SK-N-SH treated with all-trans-retinoic acid at 6 μM for 48 hours (cell line): ENCODE data around the gene TXNDC12.
"Not testable (repeated sequence)": the region's sequence is repeated elsewhere in the genome, so short reads cannot be mapped to it uniquely, and the experiment has no call there.

Experiments
- ARNTL ChIP-seq: fragments of 450-650 bp; formaldehyde crosslinking; IDR thresholded peaks from 2 replicates; pipeline ENCODE4 v1.5.0; 2020; ENCODE audit warnings: low read depth, mild to moderate bottlenecking, moderate library complexity, borderline replicate concordance
- ESRRG ChIP-seq: fragments of 250-450 bp; sonication (Bioruptor Pico); IDR thresholded peaks from 2 replicates; pipeline ENCODE4 v1.6.1; 2021; ENCODE audit warnings: mild to moderate bottlenecking
- POU6F1 ChIP-seq: fragments of 250-450 bp; sonication (Bioruptor Pico); IDR thresholded peaks from 2 replicates; pipeline ENCODE4 v1.8.0; 2021; ENCODE audit warnings: low read depth, mild to moderate bottlenecking, moderate library complexity, borderline replicate concordance
- RARB ChIP-seq: fragments of 250-450 bp; sonication (Bioruptor Pico); IDR thresholded peaks from 2 replicates; pipeline ENCODE4 v1.8.0; 2021; ENCODE audit warnings: mild to moderate bottlenecking, moderate library complexity
- TCF4 ChIP-seq: fragments of 250-450 bp; sonication (Bioruptor Pico); IDR thresholded peaks from 2 replicates; pipeline ENCODE4 v1.8.0; 2021; ENCODE audit warnings: mild to moderate bottlenecking, moderate library complexity, borderline replicate concordance
- TOX ChIP-seq: fragments of 250-450 bp; sonication (Bioruptor Pico); IDR thresholded peaks from 2 replicates; pipeline ENCODE4 v1.8.0; 2021; ENCODE audit warnings: mild to moderate bottlenecking, moderate library complexity, borderline replicate concordance
- ZC3H10 ChIP-seq: fragments of 250-450 bp; sonication (Bioruptor Pico); IDR thresholded peaks from 2 replicates; pipeline ENCODE4 v1.5.1; 2021; ENCODE audit warnings: mild to moderate bottlenecking, moderate library complexity
- ZFP3 ChIP-seq: fragments of 250-450 bp; sonication (Bioruptor Pico); IDR thresholded peaks from 2 replicates; pipeline ENCODE4 v1.5.0; 2020; ENCODE audit warnings: mild to moderate bottlenecking, moderate library complexity
- ZFP30 ChIP-seq: fragments of 450-650 bp; formaldehyde crosslinking; IDR thresholded peaks from 2 replicates; pipeline ENCODE4 v1.5.0; 2022; ENCODE audit warnings: mild to moderate bottlenecking, moderate library complexity
- ZNF70 ChIP-seq: fragments of 450-650 bp; formaldehyde crosslinking; IDR thresholded peaks from 2 replicates; pipeline ENCODE4 v1.5.0; 2020; ENCODE audit warnings: mild to moderate bottlenecking, moderate library complexity
- TF ChIP-seq, protein P1 (sequence below): fragments of 250-450 bp; sonication (Bioruptor Pico); IDR thresholded peaks from 2 replicates; pipeline ENCODE4 v1.8.0; 2020; ENCODE audit warnings: mild to moderate bottlenecking, moderate library complexity, borderline replicate concordance

- TF ChIP-seq ZC3H10 (CRISPR knock-in tag); TCF4 (CRISPR knock-in tag); ZFP3 (CRISPR knock-in tag); POU6F1 (CRISPR knock-in tag); RARB (CRISPR knock-in tag); ESRRG (CRISPR knock-in tag); ARNTL; TOX (CRISPR knock-in tag); ZNF70 (CRISPR knock-in tag); ZFP30 (CRISPR knock-in tag): not testable (repeated sequence)
- TF ChIP-seq, protein P1, sequence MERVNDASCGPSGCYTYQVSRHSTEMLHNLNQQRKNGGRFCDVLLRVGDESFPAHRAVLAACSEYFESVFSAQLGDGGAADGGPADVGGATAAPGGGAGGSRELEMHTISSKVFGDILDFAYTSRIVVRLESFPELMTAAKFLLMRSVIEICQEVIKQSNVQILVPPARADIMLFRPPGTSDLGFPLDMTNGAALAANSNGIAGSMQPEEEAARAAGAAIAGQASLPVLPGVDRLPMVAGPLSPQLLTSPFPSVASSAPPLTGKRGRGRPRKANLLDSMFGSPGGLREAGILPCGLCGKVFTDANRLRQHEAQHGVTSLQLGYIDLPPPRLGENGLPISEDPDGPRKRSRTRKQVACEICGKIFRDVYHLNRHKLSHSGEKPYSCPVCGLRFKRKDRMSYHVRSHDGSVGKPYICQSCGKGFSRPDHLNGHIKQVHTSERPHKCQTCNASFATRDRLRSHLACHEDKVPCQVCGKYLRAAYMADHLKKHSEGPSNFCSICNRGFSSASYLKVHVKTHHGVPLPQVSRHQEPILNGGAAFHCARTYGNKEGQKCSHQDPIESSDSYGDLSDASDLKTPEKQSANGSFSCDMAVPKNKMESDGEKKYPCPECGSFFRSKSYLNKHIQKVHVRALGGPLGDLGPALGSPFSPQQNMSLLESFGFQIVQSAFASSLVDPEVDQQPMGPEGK, result not testable (repeated sequence)
Measured at GRCh38 chr1:52045666-52046195, 9.3 kb downstream of the TXNDC12 start.
